Cardiac septum (tissue), 1 donor: ENCODE results near the gene NOS1. TPM values are rescaled to one million over a fixed set of nuclear protein-coding genes. Genes with fewer than 3 reads are reported as not detected.

Experiments
- DNase-seq: peaks from one replicate; pipeline ENCODE4 v3.0.0-alpha.2; 2020; ENCODE audit warnings: low spot score
- intact Hi-C: fragments of 100-400 bp; cut with DNase I; formaldehyde crosslinking; loops from one replicate; pipeline ENCODE4 v1.14.0; 2022
- total RNA-seq: library from RNA; stranded (reverse); fragmentation: NEBNext Ultra II Directional; extraction: Animal tissue kit (Norgen Biotek cat#: 25700); gene quantifications from one replicate; pipeline ENCODE4 v1.2.1, GENCODE V29; 2021
- donor health status: DM: no; HTN: no; CAD: no.

The NOS1 gene
- total RNA-seq, 1 donor from 2014 or later = 0.32 TPM

DNA sequence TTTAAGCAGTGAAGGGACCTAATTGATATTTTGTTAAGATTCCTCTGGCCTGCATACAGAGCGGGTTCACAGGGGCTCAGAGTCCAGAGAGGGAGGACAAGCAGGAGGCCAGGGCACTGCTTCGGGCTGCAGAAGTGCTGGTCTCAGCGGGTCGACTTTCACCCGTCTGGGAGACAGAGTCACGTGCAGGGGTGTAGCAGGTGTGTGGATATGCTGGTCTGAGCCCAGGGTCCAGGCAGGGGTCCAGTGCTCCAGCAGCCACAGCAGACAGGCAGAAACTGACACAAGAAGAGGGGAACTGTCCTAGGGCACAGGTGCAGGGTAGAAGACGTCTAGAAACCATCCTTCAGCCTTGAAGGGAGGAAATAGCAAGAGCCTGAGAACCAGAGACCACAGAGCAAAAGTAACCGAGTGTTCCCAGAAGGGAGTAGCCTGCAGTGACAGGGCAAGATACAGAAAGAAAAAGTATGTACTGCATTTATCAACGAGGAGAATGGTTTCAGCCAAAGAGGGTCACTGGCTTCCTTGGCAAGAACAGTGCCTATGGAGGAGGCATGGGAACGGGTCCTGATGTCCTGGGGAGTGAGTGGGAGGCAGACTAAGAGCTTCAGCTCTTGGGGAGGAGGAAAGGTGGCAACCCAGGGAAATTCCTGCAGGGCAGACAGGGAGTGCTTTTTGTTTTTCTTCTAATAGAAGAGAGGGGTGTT is 199.8 kb downstream of the NOS1 start:
- no peak for DNase-seq

DNA sequence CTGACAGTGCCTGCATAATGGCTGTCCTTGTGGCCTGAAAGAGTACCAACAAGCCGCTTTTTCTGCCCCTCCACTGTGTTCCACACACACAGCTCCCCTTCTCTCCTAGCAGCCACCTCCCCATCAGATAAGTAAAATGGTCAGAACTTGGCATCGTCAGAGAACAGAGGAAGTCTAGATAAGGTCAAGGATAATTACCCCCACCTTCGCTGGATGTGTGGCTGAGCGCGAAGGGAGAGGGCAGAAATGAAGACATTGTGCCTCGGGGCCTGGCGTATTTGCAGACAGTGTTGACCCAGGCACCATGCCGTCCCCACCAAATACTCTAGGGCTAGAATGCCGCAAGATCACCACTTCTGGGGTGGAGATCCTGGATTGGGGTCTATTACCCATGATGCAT is 201.8 kb downstream of the NOS1 start:
- DNase-seq = no peak
- intact Hi-C loops = no loop called here

More for the DNA sequence above, 199.8 kb downstream of the NOS1 start:
- intact Hi-C loops = no loop called here

DNA sequence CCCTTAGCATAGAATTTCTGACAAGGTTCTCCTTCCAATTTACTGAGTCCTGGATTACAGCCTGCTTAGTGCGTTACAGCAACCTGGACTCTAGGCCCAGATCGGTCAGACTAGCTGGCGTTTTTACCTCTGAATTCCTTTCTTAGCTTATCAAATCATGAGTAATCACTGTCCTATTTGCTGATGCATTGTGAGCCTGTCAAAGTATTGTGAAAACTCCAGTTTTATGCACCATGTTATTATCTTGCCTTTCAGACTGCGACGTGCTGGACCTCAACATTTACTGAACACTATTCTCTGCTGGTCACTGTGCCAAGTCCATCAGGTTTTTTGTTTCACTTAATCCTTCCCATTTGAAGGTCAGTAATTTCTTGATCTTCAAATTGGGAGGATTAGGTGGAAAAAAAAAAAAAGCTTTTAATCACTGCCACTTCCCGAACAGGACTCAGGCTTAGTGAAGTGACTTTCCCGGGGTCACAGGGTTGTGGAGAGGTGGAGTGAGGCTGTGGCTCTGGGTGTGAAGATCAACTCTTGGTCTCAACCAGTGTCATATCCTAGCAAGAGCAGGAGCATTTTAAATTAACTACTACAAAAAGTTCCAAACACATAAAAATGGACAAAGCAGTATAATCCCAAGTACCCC is 202.4 kb downstream of the NOS1 start:
- intact Hi-C loops = no loop called here
- DNase-seq = no peak

Other genes starting within 250 kb of the NOS1 start
- gene FBXO21, start 171.2 kb downstream of the NOS1 start, total RNA-seq = 51.9 TPM